Measurements from ENCODE around the gene SGSH.

The SGSH gene

DNA sequence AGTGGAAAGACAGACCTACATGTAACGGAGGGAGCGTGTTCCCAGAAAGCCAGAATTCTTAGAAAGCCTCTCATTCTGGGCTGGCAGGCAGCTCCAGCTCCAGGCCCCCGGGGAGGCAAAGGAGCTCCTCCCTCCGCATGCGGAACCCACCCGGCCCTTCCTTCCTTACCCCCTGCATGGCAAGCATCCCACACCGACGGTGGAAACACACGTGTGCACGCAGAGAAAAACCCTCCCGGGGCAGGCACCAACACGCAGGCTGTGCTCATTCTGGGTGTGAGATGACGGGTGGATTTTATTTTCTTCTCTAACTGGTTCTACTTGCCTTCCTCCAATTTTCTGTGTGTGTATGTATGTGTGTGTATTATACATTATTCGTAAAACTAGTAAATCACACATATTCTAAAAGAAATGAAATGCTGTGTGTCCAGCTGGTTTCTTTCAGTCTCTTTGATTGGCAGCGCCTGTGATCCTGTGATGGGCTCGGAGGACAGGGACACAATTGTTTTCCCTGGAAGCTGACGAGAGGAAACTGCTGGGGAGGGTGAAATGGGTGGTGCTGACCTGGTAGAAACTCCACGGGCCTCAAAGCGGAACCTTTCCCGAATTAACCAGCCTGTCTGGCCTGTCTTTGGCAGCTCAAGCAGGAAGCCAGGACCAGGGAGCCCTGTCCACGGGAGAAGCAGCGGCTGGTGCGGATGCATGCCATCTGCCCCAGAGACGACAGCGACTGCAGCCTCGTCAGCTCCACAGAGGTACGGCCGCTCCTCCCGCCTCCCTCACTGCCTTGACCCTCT, 28.1 kb downstream of the SGSH start:
- peak; percentile 16 for DNase-seq (ENCODE audit: low read depth)
- TF ChIP-seq, protein P1, sequence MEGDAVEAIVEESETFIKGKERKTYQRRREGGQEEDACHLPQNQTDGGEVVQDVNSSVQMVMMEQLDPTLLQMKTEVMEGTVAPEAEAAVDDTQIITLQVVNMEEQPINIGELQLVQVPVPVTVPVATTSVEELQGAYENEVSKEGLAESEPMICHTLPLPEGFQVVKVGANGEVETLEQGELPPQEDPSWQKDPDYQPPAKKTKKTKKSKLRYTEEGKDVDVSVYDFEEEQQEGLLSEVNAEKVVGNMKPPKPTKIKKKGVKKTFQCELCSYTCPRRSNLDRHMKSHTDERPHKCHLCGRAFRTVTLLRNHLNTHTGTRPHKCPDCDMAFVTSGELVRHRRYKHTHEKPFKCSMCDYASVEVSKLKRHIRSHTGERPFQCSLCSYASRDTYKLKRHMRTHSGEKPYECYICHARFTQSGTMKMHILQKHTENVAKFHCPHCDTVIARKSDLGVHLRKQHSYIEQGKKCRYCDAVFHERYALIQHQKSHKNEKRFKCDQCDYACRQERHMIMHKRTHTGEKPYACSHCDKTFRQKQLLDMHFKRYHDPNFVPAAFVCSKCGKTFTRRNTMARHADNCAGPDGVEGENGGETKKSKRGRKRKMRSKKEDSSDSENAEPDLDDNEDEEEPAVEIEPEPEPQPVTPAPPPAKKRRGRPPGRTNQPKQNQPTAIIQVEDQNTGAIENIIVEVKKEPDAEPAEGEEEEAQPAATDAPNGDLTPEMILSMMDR (conservative IDR thresholded peaks at IDR 0.05; ENCODE audit: low read length), result no peak
- H3K4me3 ChIP-seq (ENCODE audit: low read length), result no peak overlapping the region

DNA sequence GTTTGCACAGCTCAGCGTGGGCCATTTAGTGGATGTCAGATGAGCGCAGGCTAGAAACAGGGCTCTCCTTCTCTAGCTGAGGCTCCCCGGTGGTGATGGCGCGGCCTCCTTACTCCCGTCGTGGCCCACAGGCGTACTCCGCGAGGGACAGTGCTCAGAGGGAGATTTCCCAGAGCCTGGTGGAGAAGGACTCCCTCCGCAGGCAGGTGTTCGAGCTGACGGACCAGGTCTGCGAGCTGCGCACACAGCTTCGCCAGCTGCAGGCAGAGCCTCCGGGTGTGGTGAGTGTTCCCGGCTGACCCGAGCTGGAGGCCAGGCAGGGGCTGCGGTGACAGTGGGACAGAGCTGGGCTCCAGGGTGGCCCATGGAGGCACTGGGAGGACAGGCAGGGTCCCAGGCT, 28.9 kb downstream of the SGSH start:
- DNase-seq (ENCODE audit: low read depth), result no peak
- TF ChIP-seq, protein P1 (conservative IDR thresholded peaks at IDR 0.05; ENCODE audit: low read length), result no peak
- H3K4me3 ChIP-seq (ENCODE audit: low read length), result no peak overlapping the region

DNA sequence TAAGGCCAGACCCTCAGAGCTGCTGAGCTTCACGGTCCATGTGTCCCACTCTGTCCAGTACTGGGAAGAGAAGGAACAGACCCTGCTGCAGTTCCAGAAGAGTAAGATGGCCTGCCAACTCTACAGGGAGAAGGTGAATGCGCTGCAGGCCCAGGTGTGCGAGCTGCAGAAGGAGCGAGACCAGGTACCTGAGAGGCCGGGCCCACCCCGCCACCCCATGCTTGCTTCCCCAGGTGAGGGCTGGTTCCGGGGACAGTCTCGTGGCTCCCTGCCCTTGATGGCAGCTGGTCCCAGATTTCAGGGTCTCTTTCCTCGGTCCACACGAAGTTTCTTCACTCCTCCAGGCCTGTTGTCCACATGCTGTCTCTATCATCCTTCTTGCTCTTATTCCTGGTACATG, 29.4 kb downstream of the SGSH start:
- DNase-seq (ENCODE audit: low read depth), result no peak
- TF ChIP-seq, protein P1 (conservative IDR thresholded peaks at IDR 0.05; ENCODE audit: low read length), result no peak
- no peak overlapping the region for H3K4me3 ChIP-seq (ENCODE audit: low read length)

DNA sequence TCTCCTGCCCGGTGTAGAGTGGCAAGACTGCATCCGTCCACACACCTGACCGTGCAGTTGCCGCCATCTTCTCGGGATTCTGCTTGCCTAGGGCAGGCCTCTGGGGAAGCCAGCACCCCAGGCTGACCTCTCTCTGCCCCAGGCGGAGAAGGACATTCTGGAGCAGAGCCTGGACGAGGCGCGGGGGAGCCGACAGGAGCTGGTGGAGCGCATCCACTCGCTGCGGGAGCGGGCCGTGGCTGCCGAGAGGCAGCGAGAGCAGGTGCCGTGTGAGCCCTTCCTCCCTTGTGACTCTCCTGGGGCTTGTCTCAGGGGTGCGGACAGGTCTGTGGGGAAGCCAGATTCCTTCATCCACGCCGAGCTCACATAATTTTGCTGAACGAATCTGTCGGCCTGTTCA, 30.5 kb downstream of the SGSH start:
- no peak overlapping the region for H3K4me3 ChIP-seq (ENCODE audit: low read length)
- TF ChIP-seq, protein P1 (conservative IDR thresholded peaks at IDR 0.05; ENCODE audit: low read length), result no peak
- no peak for DNase-seq (ENCODE audit: low read depth)

DNA sequence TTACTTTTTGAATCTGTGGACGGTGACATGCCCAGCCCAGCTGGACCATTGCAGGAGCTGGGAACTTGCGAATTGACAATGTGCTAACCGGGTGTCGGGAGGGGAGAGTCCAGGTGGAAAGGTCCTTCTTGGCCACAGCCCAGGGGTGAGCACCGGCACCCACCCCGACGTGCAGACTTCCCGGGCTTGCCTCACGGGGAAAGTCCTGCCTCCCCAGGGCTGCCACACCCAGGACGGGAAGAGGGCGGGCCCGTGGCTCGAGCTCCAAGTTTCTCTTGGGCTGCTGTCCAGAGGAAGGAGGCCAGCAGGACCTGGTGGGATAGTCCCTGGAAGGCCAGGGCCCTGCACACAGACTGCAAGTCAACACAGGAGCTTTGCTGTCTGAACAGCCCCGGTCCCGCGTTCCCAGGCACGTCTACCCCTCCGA, 32.6 kb downstream of the SGSH start:
- DNase-seq (ENCODE audit: low read depth), result peak; percentile 29
- TF ChIP-seq, protein P1 (conservative IDR thresholded peaks at IDR 0.05; ENCODE audit: low read length), result no peak
- peak overlapping the region; percentile 40 for H3K4me3 ChIP-seq (ENCODE audit: low read length)

DNA sequence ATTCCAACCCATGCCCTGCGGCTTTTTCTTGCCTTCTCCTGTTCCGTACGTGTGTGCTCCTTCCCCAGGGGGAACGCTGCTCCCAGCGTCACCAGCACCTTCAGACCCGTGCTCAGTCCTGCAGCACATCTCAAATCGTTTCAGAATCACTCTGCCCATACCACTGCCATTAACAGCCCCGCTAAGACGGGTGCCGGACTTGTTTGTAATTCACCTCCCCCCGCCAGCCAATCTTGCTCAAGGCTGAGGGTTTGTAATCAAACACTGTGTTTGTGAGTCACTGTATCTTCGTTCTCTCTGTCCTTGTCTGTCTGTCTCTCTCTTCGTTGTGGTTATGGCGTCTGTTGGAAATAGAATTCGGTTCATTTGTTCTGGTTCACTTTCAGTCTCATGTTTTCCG, 33.0 kb downstream of the SGSH start:
- peak overlapping the region; percentile 40 for H3K4me3 ChIP-seq (ENCODE audit: low read length)
- TF ChIP-seq, protein P1 (conservative IDR thresholded peaks at IDR 0.05; ENCODE audit: low read length), result no peak
- DNase-seq (ENCODE audit: low read depth), result peak; percentile 39

DNA sequence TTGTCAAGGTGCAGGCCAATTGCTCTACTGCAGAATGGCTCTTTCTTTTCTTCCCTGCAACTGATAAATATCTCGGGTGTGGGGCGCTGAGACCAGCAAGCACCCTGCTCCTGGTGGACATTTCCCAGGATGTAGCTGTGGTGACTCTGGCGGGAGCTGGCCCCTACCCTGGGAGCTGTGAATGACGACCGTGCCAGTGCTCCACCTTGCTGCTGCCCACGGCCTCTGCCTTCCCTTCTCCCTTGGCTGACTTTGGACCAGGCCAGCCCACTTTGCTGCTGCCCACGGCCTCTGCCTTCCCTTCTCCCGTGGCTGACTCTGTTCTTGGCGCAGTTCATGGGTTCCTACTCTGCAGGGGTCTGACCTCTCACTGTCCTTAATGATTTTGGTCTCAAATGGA, 34.2 kb downstream of the SGSH start:
- no peak overlapping the region for H3K4me3 ChIP-seq (ENCODE audit: low read length)
- TF ChIP-seq, protein P1 (conservative IDR thresholded peaks at IDR 0.05; ENCODE audit: low read length), result no peak
- DNase-seq (ENCODE audit: low read depth), result no peak

Measured in AG10803 (cell line).